Measurements from ENCODE around the gene C1orf94.
"Not testable (repeated sequence)": the region's sequence is repeated elsewhere in the genome, so short reads cannot be mapped to it uniquely, and the experiment has no call there.

DNA sequence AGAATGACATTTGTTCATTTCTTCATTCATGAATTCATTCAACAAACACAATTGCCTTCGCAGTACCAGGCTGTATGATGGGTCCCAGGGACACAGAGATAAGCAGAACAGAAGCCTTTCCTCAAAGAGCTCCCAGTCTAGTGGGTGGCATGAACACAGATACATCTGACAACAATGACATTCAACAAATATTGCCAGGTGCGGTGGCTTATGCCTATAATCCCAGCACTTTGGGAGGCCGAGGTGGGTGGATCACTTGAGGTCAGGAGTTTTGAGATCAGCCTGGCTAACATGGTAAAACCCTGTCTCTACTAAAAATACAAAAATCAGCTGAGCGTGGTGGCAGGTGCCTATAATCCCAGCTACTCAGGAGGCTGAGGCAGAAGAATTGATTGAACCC, 6.7 kb downstream of the C1orf94 start:
- TF ChIP-seq CTCF (IDR thresholded peaks at IDR 0.05; ENCODE audit: low read depth, low read length); EZH2phosphoT487 (IDR thresholded peaks at IDR 0.05; ENCODE audit: low read depth): not testable (repeated sequence)

All from OCI-LY3 (cell line).